ENCODE measurements around the gene NME5. TPM values are rescaled to one million over a fixed set of nuclear protein-coding genes. Genes with fewer than 3 reads are reported as not detected.

Gene NME5
- total and polyA plus RNA-seq, 2 of the 8 experiments (the other 6 are each of a cell fraction or from before 2014, with no cell fraction given) = 0.48 to 0.89 TPM

DNA sequence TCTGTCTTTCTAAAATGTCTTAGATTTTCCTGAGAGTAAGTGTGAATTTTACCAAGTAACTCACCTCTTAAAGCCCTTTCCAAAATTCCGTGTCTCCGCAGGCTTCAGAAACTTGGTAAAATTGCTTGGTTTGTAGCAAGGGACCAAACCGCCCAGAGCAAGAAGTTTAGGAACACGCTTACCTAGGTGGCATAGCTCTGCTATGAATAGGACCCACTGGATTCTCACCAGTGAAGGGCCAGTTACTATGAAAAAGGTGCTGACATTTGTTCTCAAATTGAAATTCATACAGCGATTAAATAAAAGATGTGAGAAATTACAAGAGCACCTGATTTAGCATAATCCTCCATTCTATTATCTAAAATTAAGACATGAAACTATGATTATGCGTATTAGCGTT lies 6.7 kb downstream of the NME5 start:
- H3K9me3 ChIP-seq (ENCODE audit: insufficient read depth in 2 of 2, low read depth in 1 of 2, low read length in 1 of 2) = no peaks in the 10 kb centered on the region
- no peak overlapping the region for H4K8ac ChIP-seq (ENCODE audit: extremely low read depth, insufficient read depth, low read length)
- H2BK120ac ChIP-seq (replicated peaks; ENCODE audit: low read depth, low read length) = no peak overlapping the region
- WGBS, 2 experiments (ENCODE audit: extremely low coverage in 1 of 2, insufficient coverage in 1 of 2, insufficient read length in 1 of 2, insufficient replicate concordance in 2 of 2, low coverage in 1 of 2, low lambda C conversion rate in 2 of 2, missing lambda C conversion rate in 1 of 2) = 88% methylated on average over 7 of the region's 7 CpGs; no CpG with 5 or more reads in 1 of the 2 experiments
- H3K9ac ChIP-seq (replicated peaks in 1 of 4; ENCODE audit: extremely low read depth in 1 of 4, low read depth in 3 of 4, low read length in 3 of 4) = no peak overlapping the region
- H2BK15ac ChIP-seq (ENCODE audit: low read length) = no peak overlapping the region
- no peaks in the 10 kb centered on the region for H3K79me2 ChIP-seq (ENCODE audit: control insufficient read depth in 1 of 2, insufficient read depth in 2 of 2, low read length in 2 of 2)
- H3K4ac ChIP-seq (replicated peaks; ENCODE audit: insufficient read length, low read depth, low read length) = no peak overlapping the region
- H2BK5ac ChIP-seq (ENCODE audit: low read depth, low read length) = no peak overlapping the region
- CTCF ChIA-PET (ENCODE audit: partially characterized antibody) = interaction anchor here (0.6 to 8.4 kb wide), 22 partner anchors 8 to 354 kb away, joined by 3 to 288 read pairs (median 6); partner anchors contain the start of gene WNT8A
- no peak overlapping the region for H3K14ac ChIP-seq (ENCODE audit: insufficient read length)
- H4K20me1 ChIP-seq (replicated peaks in 1 of 2; ENCODE audit: control insufficient read depth in 1 of 2, insufficient read depth in 2 of 2, low read length in 2 of 2) = no peaks in the 10 kb centered on the region
- H3K23ac ChIP-seq (ENCODE audit: insufficient read length) = no peak overlapping the region
- H3K56ac ChIP-seq (replicated peaks; ENCODE audit: insufficient read length, low read depth, low read length) = no peak overlapping the region
- H4K91ac ChIP-seq (replicated peaks; ENCODE audit: insufficient read length, low read length) = no peak overlapping the region
- H3K4me3 ChIP-seq (ENCODE audit: extremely low read depth in 1 of 4, insufficient read depth in 2 of 4, low read depth in 3 of 4, low read length in 4 of 4) = peak overlapping the region in 1 of 4 experiments; percentile 49; a peak in 2 of 8 replicates
- H3K23me2 ChIP-seq (ENCODE audit: low read depth, low read length) = no peaks in the 10 kb centered on the region
- no peak overlapping the region for H2AFZ ChIP-seq (ENCODE audit: low read length)
- POLR2A ChIA-PET (ENCODE audit: partially characterized antibody) = interaction anchor here (1.4 kb wide), 1 partner anchor 55 kb away, joined by 3 read pairs; no protein-coding TSS in a partner anchor
- no peaks in the 10 kb centered on the region; a peak in 1 of 7 replicates for H3K4me1 ChIP-seq (replicated peaks in 1 of 4; ENCODE audit: control insufficient read depth in 3 of 4, insufficient read depth in 4 of 4, low read length in 3 of 4)
- no peak for TF ChIP-seq SIRT6 (IDR thresholded peaks at IDR 0.05; ENCODE audit: low read length)
- TF ChIP-seq EZH2 (IDR thresholded peaks at IDR 0.05; ENCODE audit: low read depth, low read length, severe bottlenecking) = no peak
- TF ChIP-seq KDM4A (IDR thresholded peaks at IDR 0.05; ENCODE audit: low read depth, low read length, severe bottlenecking) = no peak
- no peak for TF ChIP-seq POLR2AphosphoS5 (IDR thresholded peaks at IDR 0.05; ENCODE audit: low read depth, low read length)
- no peak for TF ChIP-seq SP2 (IDR thresholded peaks at IDR 0.05; ENCODE audit: low read length)
- TF ChIP-seq RAD21 (IDR thresholded peaks at IDR 0.05 in 1 of 2, conservative IDR thresholded peaks at IDR 0.05 in 1 of 2; ENCODE audit: low read depth in 2 of 2, low read length in 2 of 2) = no peak
- no peak for TF ChIP-seq SRF (IDR thresholded peaks at IDR 0.05; ENCODE audit: low read depth, low read length)
- TF ChIP-seq, protein P1, sequence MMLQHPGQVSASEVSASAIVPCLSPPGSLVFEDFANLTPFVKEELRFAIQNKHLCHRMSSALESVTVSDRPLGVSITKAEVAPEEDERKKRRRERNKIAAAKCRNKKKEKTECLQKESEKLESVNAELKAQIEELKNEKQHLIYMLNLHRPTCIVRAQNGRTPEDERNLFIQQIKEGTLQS (IDR thresholded peaks at IDR 0.05; ENCODE audit: insufficient read depth, low read depth, low read length) = no peak
- H2BK12ac ChIP-seq (ENCODE audit: low read depth, low read length) = no peak overlapping the region
- H3K27ac ChIP-seq (ENCODE audit: low read depth, low read length) = no peak overlapping the region
- no peaks in the 10 kb centered on the region for H3K36me3 ChIP-seq (ENCODE audit: control insufficient read depth in 2 of 4, insufficient read depth in 4 of 4, low read length in 3 of 4)
- DNase-seq (ENCODE audit: low read depth in 1 of 2, low spot score in 2 of 2) (no peak), FAIRE-seq (no peak)
- H4K5ac ChIP-seq (ENCODE audit: insufficient read length, low read depth, low read length) = no peak overlapping the region
- no peak overlapping the region for H3K18ac ChIP-seq (ENCODE audit: extremely low read depth, low read length)
- H2AK5ac ChIP-seq (ENCODE audit: low read depth, low read length) = no peak overlapping the region
- H3K27me3 ChIP-seq (replicated peaks in 1 of 4; ENCODE audit: control insufficient read depth in 3 of 4, extremely low read depth in 1 of 4, insufficient read depth in 3 of 4, low read length in 3 of 4) = no peaks in the 10 kb centered on the region
- H3K4me2 ChIP-seq (ENCODE audit: insufficient read depth in 1 of 2, low read depth in 2 of 2, low read length in 2 of 2) = 0 out of 4 replicates have a peak overlapping the region, but pooled peaks have one; percentile 21 to 29
- no peaks in the 10 kb centered on the region for H3K79me1 ChIP-seq (ENCODE audit: low read depth, low read length)
- H2BK20ac ChIP-seq (ENCODE audit: low read length) = no peak overlapping the region

Measured in H1 (cell line).